HL-60 (cell line): ENCODE results near the gene SPRING1.

Experiments used
- GABPA ChIP-seq: IDR thresholded peaks from 2 replicates; pipeline ENCODE4 v1.6.1; 2012; ENCODE audit warnings: low read depth
- SPI1 ChIP-seq: IDR thresholded peaks from 2 replicates; pipeline ENCODE4 v1.6.1; 2012; ENCODE audit warnings: low read depth, mild to moderate bottlenecking, borderline replicate concordance
- TF ChIP-seq, protein P1 (sequence below): IDR thresholded peaks from one replicate; pipeline ENCODE4 v1.5.1; 2011; ENCODE audit warnings: low read length, control low read depth, inconsistent platforms; ENCODE audit not compliant: insufficient read depth

DNA sequence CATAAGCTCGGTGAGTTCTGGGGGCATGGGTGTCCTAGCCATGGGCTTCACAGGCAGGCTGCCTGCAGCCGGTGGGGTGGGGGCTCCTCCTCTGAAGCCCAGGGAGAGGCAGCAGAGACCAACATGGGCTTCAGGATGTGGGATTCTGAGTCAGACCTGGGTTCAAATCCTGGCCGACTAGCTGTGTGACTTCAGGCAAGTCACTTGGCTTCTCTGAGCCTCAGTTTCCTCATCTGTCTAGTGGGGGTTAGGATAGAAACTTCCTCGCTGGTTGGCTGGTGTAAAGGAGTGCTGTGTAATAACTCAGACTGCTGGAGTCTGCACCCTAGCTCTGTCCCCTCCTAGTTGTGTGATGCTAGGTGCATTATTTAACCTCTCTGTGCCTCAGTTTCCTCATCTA, 12.4 kb upstream of the SPRING1 start:
- TF ChIP-seq, protein P1, sequence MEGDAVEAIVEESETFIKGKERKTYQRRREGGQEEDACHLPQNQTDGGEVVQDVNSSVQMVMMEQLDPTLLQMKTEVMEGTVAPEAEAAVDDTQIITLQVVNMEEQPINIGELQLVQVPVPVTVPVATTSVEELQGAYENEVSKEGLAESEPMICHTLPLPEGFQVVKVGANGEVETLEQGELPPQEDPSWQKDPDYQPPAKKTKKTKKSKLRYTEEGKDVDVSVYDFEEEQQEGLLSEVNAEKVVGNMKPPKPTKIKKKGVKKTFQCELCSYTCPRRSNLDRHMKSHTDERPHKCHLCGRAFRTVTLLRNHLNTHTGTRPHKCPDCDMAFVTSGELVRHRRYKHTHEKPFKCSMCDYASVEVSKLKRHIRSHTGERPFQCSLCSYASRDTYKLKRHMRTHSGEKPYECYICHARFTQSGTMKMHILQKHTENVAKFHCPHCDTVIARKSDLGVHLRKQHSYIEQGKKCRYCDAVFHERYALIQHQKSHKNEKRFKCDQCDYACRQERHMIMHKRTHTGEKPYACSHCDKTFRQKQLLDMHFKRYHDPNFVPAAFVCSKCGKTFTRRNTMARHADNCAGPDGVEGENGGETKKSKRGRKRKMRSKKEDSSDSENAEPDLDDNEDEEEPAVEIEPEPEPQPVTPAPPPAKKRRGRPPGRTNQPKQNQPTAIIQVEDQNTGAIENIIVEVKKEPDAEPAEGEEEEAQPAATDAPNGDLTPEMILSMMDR, result no peak
- TF ChIP-seq GABPA, result no peak
- TF ChIP-seq SPI1, result no peak
